CD1c-positive myeloid dendritic cell (primary cell): Measurements from ENCODE around the gene DACT2.
"Not testable (repeated sequence)": the region's sequence is repeated elsewhere in the genome, so short reads cannot be mapped to it uniquely, and the experiment has no call there.

ENCODE experiments used
- DNase-seq: peaks from one replicate; pipeline ENCODE4 v3.0.0-alpha.2; 2016; ENCODE audit errors: extremely low spot score

The DACT2 gene

DNA sequence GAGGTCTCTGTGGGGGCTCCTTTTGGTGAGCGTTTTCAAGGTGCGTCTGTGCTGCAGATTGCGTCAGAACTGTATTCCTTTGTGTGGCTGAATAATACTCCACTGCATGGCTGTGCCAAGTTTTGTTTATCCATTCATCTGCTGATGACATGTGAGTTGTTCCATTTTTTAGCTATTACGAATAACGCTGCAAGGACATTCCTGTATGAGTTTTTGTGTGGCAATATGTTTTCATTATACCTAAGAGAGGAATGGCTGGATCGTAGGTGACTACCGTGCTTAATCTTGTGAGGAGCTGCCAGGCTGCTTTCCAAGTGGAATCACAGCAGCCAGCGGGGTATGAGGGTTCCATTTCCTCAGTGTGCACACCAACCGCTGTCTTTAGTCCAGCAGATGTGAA is 1.1 kb upstream of the DACT2 start:
- no peak for DNase-seq

DNA sequence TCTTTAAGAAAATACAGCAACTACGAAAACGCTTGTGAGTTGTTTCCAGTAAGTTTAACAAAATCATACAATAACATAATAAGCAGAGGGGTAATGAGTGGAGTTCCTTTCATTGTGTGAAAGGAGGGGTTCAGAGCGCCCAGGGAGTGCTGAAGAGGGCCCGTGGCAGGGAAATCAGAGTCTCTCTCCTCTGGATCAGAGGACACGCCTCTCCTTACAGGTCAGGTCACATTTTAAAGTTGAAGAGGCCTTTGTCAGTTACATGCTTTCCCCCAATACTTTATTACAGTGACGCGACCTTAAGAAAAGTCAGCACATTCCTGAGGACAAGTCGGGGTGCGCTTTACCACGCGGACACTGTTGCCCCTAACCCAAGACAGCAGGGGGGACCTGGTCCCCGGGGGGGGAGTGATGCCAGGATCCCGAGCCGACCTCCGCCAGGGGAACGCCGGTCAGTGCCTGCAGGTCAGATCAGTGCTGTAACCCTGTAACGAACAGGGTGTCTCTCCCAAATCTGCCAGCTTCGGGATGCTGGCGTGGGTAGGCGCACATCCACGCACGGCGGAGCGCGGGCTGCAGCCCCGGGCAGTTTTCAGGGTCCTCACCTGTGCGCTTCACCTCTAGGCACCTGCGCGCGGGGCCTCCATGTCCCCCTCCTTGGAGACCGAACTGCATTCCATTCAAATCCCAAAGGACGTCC is 848 bp downstream of the DACT2 start:
- DNase-seq: no peak

DNA sequence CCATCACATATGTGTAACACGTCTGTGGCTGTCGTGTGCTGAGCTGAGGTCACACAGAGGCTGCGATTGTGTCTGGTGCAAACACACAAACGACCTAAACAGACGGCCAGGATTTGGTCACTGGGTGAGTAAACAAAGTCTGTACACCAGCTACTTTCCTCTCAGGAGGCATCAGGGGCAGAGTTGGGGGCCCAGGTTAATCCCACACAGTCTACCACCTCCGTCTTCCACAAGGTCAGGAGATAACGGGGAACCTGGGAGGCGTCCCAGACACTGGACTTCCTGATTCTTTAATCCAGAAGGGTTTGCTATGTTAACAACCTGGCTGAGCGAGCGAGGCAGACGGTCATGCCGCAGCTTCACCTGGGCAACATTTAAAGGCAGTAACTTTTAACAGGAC is 1.5 kb downstream of the DACT2 start:
- no peak for DNase-seq

DNA sequence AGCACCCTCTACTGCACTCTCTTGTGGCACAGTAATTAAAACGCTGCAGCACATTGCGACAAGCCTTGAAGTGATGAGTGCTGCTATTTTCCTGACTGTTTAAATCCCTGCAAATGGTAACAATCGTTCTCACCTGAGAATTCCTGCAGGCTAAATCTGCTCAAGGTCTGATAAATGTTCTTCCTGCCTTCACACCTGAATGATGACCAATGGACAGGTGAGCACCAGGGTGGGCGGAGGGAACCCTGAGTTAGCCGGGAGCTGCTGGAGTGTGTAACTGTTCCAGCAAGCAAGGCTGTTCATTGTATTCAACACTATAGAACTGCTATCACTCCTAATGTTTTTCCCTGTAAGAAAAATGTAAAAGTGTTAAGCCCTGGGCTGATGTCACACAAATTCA is 4.0 kb downstream of the DACT2 start:
- no peak for DNase-seq

DNA sequence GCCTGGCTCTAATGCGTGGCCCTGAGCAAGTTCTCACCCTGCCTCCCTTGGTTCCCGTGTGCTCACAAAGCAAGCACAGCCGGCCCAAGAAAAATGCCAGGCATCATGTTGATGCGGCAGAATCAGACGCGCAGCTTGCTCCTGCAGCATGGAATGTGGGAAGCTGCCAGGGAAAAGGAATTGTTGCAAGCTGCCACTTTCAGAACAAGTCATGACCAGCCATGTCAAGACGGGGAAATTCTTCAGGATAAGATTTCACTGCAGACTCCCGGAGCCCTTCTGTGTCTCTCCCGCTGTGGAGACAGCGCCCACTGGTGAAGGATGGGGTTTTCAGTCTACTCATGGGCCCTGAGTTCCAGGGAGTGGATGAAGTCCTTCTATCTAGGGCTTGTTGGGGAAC is 4.6 kb downstream of the DACT2 start:
- DNase-seq: no peak

DNA sequence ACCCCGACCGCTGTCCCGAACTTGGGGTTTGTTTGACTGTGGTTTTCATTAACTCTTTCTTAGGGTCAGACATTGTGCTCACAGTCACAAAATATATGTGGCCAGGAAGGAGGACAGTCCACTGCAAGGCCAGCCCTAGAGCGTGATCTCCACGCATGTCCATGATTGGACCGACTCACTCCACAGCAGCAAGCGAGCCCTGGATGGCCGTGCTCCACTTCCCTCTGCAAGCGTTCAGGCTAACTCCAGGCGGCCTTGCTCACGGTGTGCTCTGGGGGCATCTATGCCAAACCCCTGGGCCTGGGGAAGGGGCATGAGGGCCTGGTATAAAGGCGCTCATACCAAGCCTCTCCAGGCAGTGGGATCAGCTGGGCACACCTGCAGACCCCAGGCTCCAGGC is 5.6 kb downstream of the DACT2 start:
- DNase-seq: no peak

DNA sequence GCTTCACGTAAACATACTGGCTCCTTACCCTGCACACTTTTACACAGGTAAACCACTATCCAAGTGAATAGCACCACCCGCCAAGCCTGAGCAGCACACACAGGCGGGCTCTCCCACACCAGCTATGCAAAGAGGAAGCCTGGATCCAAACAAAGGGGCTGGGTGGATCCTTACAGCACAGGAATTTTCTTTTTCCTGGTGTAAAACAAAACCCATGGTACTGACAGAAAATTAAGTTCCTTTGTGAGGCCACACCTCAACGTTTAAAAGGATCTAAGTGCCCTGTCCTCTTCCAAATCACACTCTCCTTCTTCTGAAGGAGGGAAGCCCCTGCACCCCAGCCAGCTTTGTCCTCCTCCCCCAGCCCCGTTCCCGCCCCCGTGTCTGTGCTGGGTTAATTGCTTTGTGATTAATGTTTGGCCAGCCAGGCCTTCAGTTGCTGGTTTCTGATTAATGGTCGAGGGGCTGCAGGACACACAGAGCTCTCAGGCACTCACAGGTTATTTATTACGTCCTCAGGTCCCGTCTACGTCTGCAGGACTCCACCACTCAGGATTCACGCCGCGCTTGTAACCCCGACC is 6.1 kb downstream of the DACT2 start:
- no peak for DNase-seq

DNA sequence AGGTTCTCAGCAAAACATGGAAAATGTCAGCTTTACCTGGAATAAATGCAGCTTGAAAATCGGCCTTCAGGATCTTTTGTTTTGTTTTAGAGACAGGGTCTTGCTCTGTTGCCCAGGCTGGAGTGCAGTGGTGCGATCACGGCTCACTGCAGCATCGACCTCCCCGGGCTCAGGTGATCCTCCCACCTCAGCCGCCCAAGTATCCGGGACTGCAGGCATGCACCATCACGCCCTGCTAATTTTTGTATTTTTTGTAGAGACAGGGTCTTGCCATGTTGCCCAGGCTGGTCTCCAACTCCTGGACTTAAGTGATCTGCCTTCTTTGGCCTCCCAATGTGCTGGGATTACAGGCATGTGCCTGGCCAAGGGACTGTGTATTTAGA is 7.5 kb downstream of the DACT2 start:
- DNase-seq: not testable (repeated sequence)

DNA sequence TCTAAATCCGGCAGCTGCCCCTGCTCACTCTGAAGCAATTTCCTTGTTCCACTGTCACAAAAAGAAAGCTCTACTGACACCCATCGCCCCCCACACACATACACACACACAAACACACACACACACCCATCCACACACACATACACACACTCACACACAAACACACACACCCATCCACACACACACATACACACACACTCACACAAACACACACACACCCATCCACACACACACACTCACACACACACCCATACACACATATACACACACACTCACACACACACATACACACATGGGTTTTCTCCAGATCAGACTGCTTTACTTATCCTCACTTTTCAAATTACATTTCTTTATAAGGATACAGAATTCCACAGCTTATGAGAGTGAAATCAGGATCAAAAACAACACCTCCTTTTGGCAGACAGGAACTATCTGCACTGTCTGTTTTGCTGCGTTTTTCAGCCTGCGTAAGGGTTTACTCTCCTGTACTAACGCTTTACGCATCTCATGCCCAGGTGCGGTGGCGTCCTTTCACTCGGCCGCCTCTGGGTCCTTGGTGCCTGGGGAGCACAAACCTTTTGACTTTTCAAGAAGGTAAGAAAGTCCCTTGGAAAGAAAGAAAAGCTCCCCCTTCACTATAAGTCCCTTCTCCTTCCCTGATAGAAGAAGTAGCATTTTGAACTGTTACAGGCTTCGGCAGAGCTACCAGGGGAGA is 8.0 kb downstream of the DACT2 start:
- no peak for DNase-seq

DNA sequence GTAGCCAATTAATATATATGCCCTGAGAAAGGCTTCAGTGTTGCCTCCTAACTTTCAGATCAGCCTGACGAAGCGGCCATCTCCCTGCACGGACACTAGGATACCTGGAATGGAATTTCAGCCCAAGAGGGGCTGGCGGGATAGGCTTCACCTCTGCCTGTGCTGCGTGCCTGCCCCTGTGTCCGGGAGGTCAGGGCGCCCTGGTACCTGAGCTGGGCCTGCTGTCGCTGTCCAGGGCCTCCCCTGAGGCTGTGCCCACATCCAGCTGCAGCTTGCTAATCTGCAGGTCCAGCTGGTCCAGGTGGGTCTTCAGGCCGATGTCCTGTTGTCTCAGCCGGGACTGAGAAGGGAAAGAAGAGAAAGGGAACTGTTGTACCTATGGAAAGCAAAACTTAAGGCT is 8.6 kb downstream of the DACT2 start:
- no peak for DNase-seq

DNA sequence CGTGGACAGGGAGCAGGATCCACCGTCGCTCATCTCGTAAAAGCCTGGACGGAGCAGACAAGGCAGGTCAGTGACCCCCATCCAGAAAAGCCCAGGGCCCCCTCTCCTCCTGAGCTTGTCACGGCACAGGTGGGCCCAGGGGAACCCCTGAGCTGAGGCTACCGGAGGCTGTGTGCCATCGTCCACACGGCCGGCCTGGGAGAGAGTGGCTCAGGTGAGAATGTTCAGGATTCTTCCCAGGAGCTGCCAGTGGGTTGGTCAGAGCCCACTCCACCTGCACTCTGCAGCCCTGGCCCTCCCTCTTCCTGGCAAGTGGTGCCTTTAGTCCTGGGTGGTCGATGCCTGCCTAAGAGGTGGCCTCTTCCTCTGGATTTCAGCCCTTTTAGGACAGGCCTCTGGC is 9.2 kb downstream of the DACT2 start:
- no peak for DNase-seq

DNA sequence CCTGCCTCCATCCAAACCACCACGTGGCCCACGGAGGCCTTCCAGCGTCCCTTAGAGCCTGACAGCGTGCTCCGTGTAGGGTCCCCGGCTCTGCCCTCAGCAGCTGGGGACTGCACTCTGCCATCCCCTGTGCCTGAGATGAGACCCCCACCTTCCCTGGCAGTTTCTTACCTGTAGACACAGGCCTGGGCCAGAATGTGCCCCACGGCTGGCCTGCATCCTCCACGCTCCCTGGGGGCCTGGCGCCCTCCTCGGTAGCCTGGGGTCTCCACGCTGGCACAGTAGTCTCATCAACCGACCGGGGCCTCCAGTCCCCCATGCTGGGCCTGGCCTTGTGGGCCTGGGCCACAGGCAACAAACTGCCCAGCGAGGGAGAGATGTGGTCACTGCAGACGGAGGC is 9.6 kb downstream of the DACT2 start:
- no peak for DNase-seq

DNA sequence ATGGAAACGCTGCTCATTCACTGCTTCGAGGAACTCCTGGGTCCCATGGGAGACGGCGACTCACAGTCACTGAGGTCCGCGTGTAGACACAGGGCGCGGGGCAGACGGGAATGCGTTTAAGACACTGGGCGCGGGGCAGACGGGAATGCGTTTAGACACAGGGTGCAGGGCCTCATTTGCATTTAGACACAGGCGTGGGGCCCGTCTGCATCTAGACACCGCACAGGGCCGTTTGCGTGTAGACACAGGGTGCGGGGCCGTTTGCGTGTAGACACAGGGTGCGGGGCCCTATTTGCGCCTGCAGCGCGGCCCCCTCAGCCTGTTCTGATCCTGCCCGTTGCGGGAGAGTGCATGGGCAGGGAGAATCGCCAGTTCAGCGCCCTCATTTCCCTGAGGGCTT is 10.4 kb downstream of the DACT2 start:
- no peak for DNase-seq

DNA sequence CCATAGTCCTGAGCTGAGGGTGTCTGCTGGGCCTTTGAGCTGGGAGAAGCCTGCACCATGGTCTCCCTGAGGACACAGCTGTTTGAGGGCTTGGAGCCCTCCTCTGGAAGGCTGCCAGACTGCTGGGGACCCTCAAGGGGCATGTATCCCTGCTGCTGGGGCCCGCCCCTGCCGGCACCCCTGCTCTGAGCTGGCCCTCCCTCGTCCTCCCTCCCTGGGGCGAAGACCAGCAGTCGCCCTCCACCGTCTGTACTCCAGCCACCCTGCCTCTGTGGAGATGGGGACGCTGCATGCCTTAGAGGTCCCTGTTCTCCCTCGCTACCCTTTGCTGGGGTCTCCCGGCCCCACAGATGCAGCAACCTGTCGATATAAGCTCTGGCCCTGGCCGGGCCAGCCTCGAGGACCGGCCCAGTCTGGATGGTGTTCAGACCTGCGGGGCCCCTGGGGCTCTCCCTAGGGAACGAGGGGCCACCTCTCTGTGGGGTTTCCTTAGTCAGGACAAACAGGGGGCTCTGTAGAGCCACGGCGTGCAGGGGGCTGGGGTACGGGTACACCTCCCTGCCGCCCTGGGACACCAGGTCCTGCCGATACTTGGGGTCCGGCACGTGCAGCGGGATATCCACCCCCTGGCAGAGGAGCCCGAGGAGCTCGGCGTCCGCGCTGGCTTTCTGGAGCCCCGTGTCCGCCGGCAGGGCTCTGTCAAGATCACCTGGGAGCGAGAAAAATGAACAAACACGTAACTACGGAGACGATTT is 11.0 kb downstream of the DACT2 start:
- no peak for DNase-seq

DNA sequence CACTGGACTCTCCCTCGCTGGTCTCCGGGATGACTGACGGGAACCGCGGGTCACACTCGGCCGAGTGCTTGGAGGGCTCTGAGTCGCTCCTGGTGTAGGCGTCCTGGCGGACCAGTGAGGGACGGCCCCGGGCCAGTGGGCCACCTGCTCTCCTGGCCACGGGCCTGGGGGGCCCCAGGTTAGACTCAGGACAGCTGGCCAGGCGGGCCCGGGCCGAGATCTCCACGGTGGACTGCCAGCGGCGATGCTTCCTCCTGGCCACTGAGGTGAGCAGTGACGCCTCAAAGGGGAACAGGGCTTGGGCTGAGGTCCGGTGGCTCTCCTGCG is 11.9 kb downstream of the DACT2 start:
- DNase-seq: no peak

DNA sequence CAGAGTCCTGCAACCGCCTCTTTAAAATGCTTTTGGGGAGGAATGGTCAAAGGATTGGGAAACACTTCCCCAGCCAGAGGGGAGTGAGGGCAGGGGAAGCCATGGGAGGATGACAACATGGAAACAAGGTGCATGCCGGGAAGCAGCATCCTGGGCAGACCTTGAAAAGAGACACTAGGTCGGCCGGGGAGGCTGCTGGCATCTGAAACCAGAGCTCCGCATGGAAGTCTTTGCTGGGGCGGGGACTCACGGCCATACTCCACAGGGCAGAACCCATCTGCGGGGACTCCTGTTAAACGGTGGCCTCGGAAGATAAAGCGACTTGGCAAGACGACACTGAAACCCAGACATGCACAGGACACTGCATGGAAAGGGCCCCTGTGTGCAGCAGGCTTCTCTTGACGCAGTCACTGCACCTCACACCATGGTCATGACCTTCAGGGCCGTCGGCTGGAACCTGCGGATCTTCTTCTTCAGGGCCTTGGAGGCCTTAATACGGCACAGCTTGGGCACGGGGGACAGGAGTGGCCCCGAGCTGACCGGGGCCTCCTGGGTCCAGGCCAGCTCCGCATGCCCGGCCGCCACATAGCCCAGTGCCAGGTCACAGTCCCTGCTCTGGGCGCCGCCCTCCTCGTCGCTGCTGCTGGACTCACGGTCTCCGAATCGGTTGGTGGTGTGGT is 12.4 kb downstream of the DACT2 start:
- no peak for DNase-seq

DNA sequence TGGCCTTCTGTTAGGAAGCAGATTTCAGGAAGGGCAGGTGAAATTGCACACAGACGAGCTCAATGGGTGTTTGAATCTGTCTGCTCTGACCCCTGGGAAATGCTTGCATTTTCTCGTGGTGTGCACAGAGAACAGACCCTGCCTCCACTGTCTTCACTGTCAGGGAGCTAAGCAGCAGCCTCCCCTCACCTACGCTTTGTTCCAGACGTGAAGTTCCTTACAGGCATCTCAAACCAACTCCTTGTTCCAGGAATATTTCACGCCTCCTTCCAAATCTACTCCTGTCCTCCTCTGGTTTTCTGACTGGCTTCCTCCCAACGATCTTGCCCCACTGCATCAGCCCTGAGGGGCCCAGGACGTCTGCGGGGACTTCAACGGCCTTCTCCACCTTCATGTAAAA is 13.7 kb downstream of the DACT2 start:
- DNase-seq: no peak

DNA sequence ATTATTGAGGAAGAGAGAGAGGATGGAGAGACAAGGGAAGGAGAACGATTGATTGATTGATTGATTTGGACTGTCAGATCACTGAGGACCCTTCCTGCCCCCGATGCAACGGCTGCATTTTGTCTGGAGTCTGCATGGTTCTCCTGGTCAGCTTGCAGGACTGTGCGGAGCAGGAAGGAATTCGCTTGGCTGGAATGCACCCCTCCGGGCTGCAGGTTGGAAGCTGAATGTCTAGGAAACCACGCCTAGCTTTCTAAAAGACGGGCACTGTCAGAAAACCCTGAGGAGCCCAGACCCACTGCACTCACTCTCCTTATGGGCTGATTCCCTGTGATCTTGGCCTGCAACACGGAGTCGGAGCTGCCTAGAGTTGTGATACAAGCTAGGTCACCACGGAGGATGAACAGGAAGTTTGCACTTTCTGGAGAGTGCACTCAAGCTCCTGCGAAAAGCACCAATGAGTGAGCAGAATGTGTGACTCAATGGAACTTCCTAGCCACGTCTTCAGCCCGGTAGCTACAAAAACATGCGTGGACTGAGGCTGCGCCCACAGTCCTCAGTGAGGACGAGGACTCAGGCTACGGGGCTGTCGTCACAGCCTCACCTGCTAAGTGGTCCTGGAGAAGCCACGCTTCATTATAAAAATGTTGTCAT is 14.4 kb downstream of the DACT2 start:
- no peak for DNase-seq

DNA sequence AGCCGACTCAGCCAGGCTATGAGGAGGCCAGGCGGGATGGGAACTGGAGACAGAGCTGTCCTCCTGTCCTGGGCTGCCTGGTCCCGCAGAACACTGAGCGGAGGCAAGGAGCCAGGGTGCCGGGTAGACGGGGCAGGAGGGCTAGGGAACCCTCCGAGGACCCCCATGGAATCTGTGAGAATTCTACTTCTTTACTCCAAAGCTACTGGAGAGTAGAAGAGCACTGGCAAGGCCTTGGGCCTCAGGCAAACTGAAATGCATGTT is 14.9 kb downstream of the DACT2 start:
- DNase-seq: no peak

DNA sequence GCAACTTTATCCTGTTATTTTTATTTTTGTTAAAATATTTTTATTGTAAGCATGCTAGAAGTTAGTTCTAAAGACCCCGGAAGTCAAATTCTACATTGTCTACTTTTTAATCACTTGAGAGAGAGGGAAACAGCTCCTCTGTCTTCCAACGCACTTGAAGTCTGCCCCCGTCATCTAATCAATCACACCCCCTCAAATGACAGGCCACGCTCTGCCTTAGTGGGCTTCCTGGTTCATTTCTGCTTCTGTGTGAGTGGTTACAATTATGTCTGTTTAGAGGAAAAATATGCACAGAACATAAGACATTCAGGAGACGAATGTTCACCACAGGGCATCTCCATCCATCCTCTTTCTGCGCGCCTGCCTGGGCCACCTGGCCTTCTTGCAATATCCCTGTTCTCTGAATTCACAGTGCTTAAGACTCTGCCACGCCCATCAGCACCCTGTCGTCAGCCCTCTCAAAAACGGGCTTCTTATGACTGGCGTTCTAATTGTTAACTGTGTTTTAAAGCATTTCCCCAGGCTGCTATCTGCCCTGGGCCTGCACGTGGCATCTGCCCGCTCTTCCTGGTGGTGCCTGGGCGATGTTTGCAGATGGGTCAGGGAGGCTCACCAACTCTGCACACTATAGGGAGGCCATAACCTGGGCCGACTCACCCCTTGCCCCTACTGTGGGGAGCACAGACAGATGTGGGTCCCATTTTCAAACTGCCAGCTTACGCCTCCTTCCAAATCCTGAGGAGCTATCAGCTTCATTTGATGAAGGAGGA is 15.4 kb downstream of the DACT2 start:
- DNase-seq: no peak

DNA sequence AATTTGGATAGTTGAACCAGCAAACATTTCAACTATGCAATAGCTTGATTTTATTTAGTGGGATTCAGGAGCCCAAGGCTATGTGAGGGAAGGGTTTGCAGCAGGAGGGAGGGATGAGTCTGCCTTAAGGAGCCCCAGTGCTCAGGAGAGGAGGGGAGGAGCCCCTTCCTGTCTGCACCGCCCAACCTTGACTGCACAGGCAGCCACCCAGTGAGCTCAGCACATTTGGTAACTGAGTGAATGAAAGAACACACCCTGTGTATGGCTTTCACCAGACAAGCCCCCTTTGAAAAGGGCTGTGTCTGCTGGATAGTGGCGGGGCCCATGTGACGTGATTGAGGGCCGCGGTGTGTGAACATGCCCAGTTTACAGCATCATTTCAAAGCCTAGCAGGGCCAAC is 17.0 kb downstream of the DACT2 start:
- no peak for DNase-seq
